Measurements from ENCODE around the gene MAPK8IP1. TPM values are rescaled to one million over a fixed set of nuclear protein-coding genes. Genes with fewer than 3 reads are reported as not detected.
A peak's percentile ranks its signal among the peaks of the same experiment; 100 is the strongest.

The MAPK8IP1 gene
- total and polyA plus RNA-seq, 2 donors from 2014 or later: 15.7 to 24.8 TPM

- Histone ChIP-seq H3K4me3 (ENCODE audit: low read length in 3 of 3) (no peak overlapping the region), H3K9me3 (ENCODE audit: control insufficient read depth in 2 of 3, insufficient read depth in 1 of 3, low read length in 3 of 3) (no peaks in the 10 kb centered on the region), H3K4me1 (ENCODE audit: control insufficient read depth in 2 of 3, insufficient read depth in 2 of 3, low read depth in 1 of 3, low read length in 3 of 3) (peaks cover 0 to 22% (median 0%) of the 10 kb centered on the region in 3 donors), H3K27me3 (ENCODE audit: control insufficient read depth, insufficient read depth, low read length) (peaks cover 3% of the 10 kb centered on the region), H3K27ac (ENCODE audit: low read depth in 2 of 2, low read length in 2 of 2) (no peak overlapping the region), H3K36me3 (ENCODE audit: control insufficient read depth in 2 of 3, insufficient read depth in 3 of 3, low read length in 3 of 3) (peaks cover 0 to 5% (median 0%) of the 10 kb centered on the region in 3 donors), H3K9ac (ENCODE audit: low read length in 3 of 3) (no peak overlapping the region)
- FAIRE-seq: no peak
- intact Hi-C loops (cut with DNase I): no loop called here
- no peak for DNase-seq
- no peak for TF ChIP-seq CTCF (IDR thresholded peaks at IDR 0.05; ENCODE audit: borderline replicate concordance, extremely low read depth, insufficient read depth)
Observed at GRCh38 chr11:45925550-45925949, 40.1 kb downstream of the MAPK8IP1 start.

GRCh38 chr11:45926001-45926401 lies 40.5 kb downstream of the MAPK8IP1 start:
- DNase-seq (peak in 2 of 5 donors; percentile 45 to 52), FAIRE-seq (no peak)
- H3K9me3 ChIP-seq (ENCODE audit: control insufficient read depth in 2 of 3, insufficient read depth in 1 of 3, low read length in 3 of 3): no peaks in the 10 kb centered on the region
- no peak for TF ChIP-seq CTCF (IDR thresholded peaks at IDR 0.05; ENCODE audit: borderline replicate concordance, extremely low read depth, insufficient read depth)
- H3K36me3 ChIP-seq (ENCODE audit: control insufficient read depth in 2 of 3, insufficient read depth in 3 of 3, low read length in 3 of 3): peaks cover 0 to 5% (median 0%) of the 10 kb centered on the region in 3 donors
- peaks cover 3% of the 10 kb centered on the region for H3K27me3 ChIP-seq (ENCODE audit: control insufficient read depth, insufficient read depth, low read length)
- peaks cover 0 to 19% (median 0%) of the 10 kb centered on the region in 3 donors for H3K4me1 ChIP-seq (ENCODE audit: control insufficient read depth in 2 of 3, insufficient read depth in 2 of 3, low read depth in 1 of 3, low read length in 3 of 3)
- no peak overlapping the region for H3K4me3 ChIP-seq (ENCODE audit: low read length in 3 of 3)
- intact Hi-C loops (cut with DNase I): no loop called here
- no peak overlapping the region for H3K9ac ChIP-seq (ENCODE audit: low read length in 3 of 3)
- no peak overlapping the region for H3K27ac ChIP-seq (ENCODE audit: low read depth in 2 of 2, low read length in 2 of 2)

GRCh38 chr11:45926536-45927331 lies 41.3 kb downstream of the MAPK8IP1 start:
- FAIRE-seq: no peak
- Histone ChIP-seq H3K9me3 (ENCODE audit: control insufficient read depth in 2 of 3, insufficient read depth in 1 of 3, low read length in 3 of 3) (no peaks in the 10 kb centered on the region), H3K27ac (ENCODE audit: low read depth in 2 of 2, low read length in 2 of 2) (no peak overlapping the region), H3K4me3 (ENCODE audit: low read length in 3 of 3) (no peak overlapping the region), H3K27me3 (ENCODE audit: control insufficient read depth, insufficient read depth, low read length) (peaks cover 3% of the 10 kb centered on the region), H3K36me3 (ENCODE audit: control insufficient read depth in 2 of 3, insufficient read depth in 3 of 3, low read length in 3 of 3) (peaks cover 0 to 5% (median 0%) of the 10 kb centered on the region in 3 donors), H3K9ac (ENCODE audit: low read length in 3 of 3) (no peak overlapping the region), H3K4me1 (ENCODE audit: control insufficient read depth in 2 of 3, insufficient read depth in 2 of 3, low read depth in 1 of 3, low read length in 3 of 3) (peaks cover 0 to 15% (median 0%) of the 10 kb centered on the region in 3 donors)
- peak in 2 of 5 donors; percentile 31 to 60 for DNase-seq
- TF ChIP-seq CTCF (IDR thresholded peaks at IDR 0.05; ENCODE audit: borderline replicate concordance, extremely low read depth, insufficient read depth): no peak
- intact Hi-C loops (cut with DNase I): no loop called here

All from kidney (tissue), 14 donors.